GM21515 (cell line): ENCODE data around the gene C1orf52.
A peak's percentile ranks its signal among the peaks of the same experiment; 100 is the strongest.

ENCODE experiments used
- ATAC-seq: cut with Tn5 transposase; IDR thresholded peaks from one replicate; pipeline ENCODE4 v1.9.1; 2021; ENCODE audit not compliant: unreplicated experiment

C1orf52 gene

GRCh38 chr1:85259118-85259911, at the start of gene C1orf52:
TSS of gene C1orf52 (minus strand) at chr1:85259662. CDS start at chr1:85259633, 29 bp downstream.
- peak; percentile 97 for ATAC-seq

- ATAC-seq = no peak
Measured at GRCh38 chr1:85308833-85309350, 49.4 kb upstream of the C1orf52 start.

- ATAC-seq = peak; percentile 95
Measured at GRCh38 chr1:85307987-85308832, 48.7 kb upstream of the C1orf52 start.

- ATAC-seq = no peak
Measured at GRCh38 chr1:85306236-85306635, 46.8 kb upstream of the C1orf52 start.

- ATAC-seq = no peak
Measured at GRCh38 chr1:85303440-85304162, 44.1 kb upstream of the C1orf52 start.

- no peak for ATAC-seq
Measured at GRCh38 chr1:85300140-85300539, 40.7 kb upstream of the C1orf52 start.

- ATAC-seq = peak; percentile 82
Measured at GRCh38 chr1:85297855-85298629, 38.6 kb upstream of the C1orf52 start.

GRCh38 chr1:85297538-85297854, 38.0 kb upstream of the C1orf52 start:
- no peak for ATAC-seq

GRCh38 chr1:85296980-85297379, 37.5 kb upstream of the C1orf52 start:
- ATAC-seq = no peak

- ATAC-seq = no peak
Measured at GRCh38 chr1:85295654-85296053, 36.2 kb upstream of the C1orf52 start.

- ATAC-seq = no peak
Measured at GRCh38 chr1:85295006-85295431, 35.6 kb upstream of the C1orf52 start.

- ATAC-seq = no peak
Measured at GRCh38 chr1:85290826-85291225, 31.4 kb upstream of the C1orf52 start.

- no peak for ATAC-seq
Measured at GRCh38 chr1:85289848-85290335, 30.4 kb upstream of the C1orf52 start.

GRCh38 chr1:85289207-85289847, 29.9 kb upstream of the C1orf52 start:
- no peak for ATAC-seq

GRCh38 chr1:85284202-85284601, 24.7 kb upstream of the C1orf52 start:
- no peak for ATAC-seq

- no peak for ATAC-seq
Measured at GRCh38 chr1:85283475-85284199, 24.2 kb upstream of the C1orf52 start.

GRCh38 chr1:85282424-85282823, 23.0 kb upstream of the C1orf52 start:
- no peak for ATAC-seq

GRCh38 chr1:85280636-85281035, 21.2 kb upstream of the C1orf52 start:
- no peak for ATAC-seq

- ATAC-seq = no peak
Measured at GRCh38 chr1:85279458-85280080, 20.1 kb upstream of the C1orf52 start.
